ENCODE measurements around the gene TADA1.

- TF ChIP-seq POLR2A (IDR thresholded peaks at IDR 0.05; ENCODE audit: low read length) (no peak), GATA1 (IDR thresholded peaks at IDR 0.05; ENCODE audit: low read depth, low read length) (no peak)
These were observed 18.1 kb downstream of the TADA1 start for GRCh38 chr1:166857995-166858394.

Measured in erythroblast (primary cell).